OCI-LY1 (cell line): Measurements from ENCODE around the gene ARAP1.

ENCODE experiments used
- H2AFZ ChIP-seq: fragments of 200-600 bp; sonication (generic), shearing (Covaris generic); 2 replicates; pipeline ENCODE4 v1.6.0; 2014; ENCODE audit warnings: antibody characterized with exemption, mild to moderate bottlenecking, low read length
- H3F3A ChIP-seq: fragments of 200-600 bp; sonication (generic), shearing (Covaris generic); 2 replicates; pipeline ENCODE4 v1.6.0; 2014; ENCODE audit warnings: mild to moderate bottlenecking, antibody characterized with exemption, low read length, moderate library complexity; ENCODE audit not compliant: insufficient read depth
- H3K27ac ChIP-seq: fragments of 200-600 bp; sonication (generic); 2 replicates; pipeline ENCODE4 v1.5.1; 2014; ENCODE audit warnings: low read length, mixed run types, mild to moderate bottlenecking, low read depth; ENCODE audit not compliant: poor library complexity, severe bottlenecking
- H3K27me3 ChIP-seq: fragments of 200-600 bp; sonication (generic); 2 replicates; pipeline ENCODE4 v1.6.0; 2014; ENCODE audit warnings: antibody characterized with exemption, mild to moderate bottlenecking, low read length, moderate library complexity; ENCODE audit not compliant: insufficient read depth
- H3K36me3 ChIP-seq: fragments of 200-600 bp; sonication (generic); 2 replicates; pipeline ENCODE4 v1.6.1; 2014; ENCODE audit warnings: mild to moderate bottlenecking, antibody characterized with exemption, low read length, moderate library complexity, mixed read lengths; ENCODE audit not compliant: insufficient read depth
- H3K4me1 ChIP-seq: fragments of 200-600 bp; sonication (generic); 2 replicates; pipeline ENCODE4 v1.5.1; 2014; ENCODE audit warnings: mild to moderate bottlenecking, low read length, moderate library complexity; ENCODE audit not compliant: insufficient read depth, severe bottlenecking
- H3K4me2 ChIP-seq: fragments of 200-600 bp; sonication (generic), shearing (Covaris generic); 2 replicates; pipeline ENCODE4 v1.6.1; 2014; ENCODE audit warnings: low read length
- H3K4me3 ChIP-seq: fragments of 200-600 bp; sonication (generic); 2 replicates; pipeline ENCODE4 v1.5.1; 2014; ENCODE audit warnings: low read length, low read depth, mild to moderate bottlenecking, mixed read lengths; ENCODE audit not compliant: poor library complexity, severe bottlenecking
- H3K79me2 ChIP-seq: fragments of 200-600 bp; shearing (Covaris generic); 2 replicates; pipeline ENCODE4 v1.6.1; 2016; ENCODE audit warnings: mixed run types, low read length, mixed read lengths; ENCODE audit not compliant: insufficient read depth
- H3K9ac ChIP-seq: fragments of 200-600 bp; sonication (generic), shearing (Covaris generic); 2 replicates; pipeline ENCODE4 v1.6.1; 2014; ENCODE audit warnings: mild to moderate bottlenecking, low read length, mixed read lengths
- H3K9me2 ChIP-seq: fragments of 200-600 bp; sonication (generic), shearing (Covaris generic); 2 replicates; pipeline ENCODE4 v1.6.1; 2014; ENCODE audit warnings: low read depth, mild to moderate bottlenecking, low read length, mixed read lengths
- H3K9me3 ChIP-seq: fragments of 200-600 bp; shearing (Covaris generic); 2 replicates; pipeline ENCODE4 v1.6.1; 2014; ENCODE audit warnings: low read length, mixed read lengths
- H4K20me1 ChIP-seq: fragments of 200-600 bp; sonication (generic), shearing (Covaris generic); 2 replicates; pipeline ENCODE4 v1.6.0; 2016; ENCODE audit warnings: mild to moderate bottlenecking, low read length; ENCODE audit not compliant: insufficient read depth
- CTCF ChIP-seq: fragments of 200-600 bp; sonication (generic), shearing (Covaris generic); IDR thresholded peaks from 2 replicates; pipeline ENCODE4 v1.5.1; 2017; ENCODE audit warnings: mild to moderate bottlenecking, antibody characterized with exemption, low read length, moderate library complexity, mixed read lengths
- EZH2 ChIP-seq: fragments of 200-600 bp; sonication (generic), shearing (Covaris generic); IDR thresholded peaks from 2 replicates; pipeline ENCODE4 v1.8.0; 2017; ENCODE audit warnings: borderline replicate concordance, mixed run types, mild to moderate bottlenecking, antibody characterized with exemption, low read length, moderate library complexity, mixed read lengths

The ARAP1 gene

GRCh38 chr11:72697814-72698213 lies 54.4 kb downstream of the ARAP1 start:
- Histone ChIP-seq H2AFZ (no peak overlapping the region), H4K20me1 (no peaks in the 10 kb centered on the region), H3K9ac (no peak overlapping the region), H3K9me2 (no peaks in the 10 kb centered on the region), H3K4me1 (no peaks in the 10 kb centered on the region), H3K4me2 (no peak overlapping the region), H3K9me3 (no peaks in the 10 kb centered on the region), H3K79me2 (no peaks in the 10 kb centered on the region), H3K36me3 (peaks cover 88% of the 10 kb centered on the region), H3K4me3 (no peak overlapping the region), H3K27ac (no peak overlapping the region), H3F3A (no peaks in the 10 kb centered on the region), H3K27me3 (no peaks in the 10 kb centered on the region)
- TF ChIP-seq CTCF (no peak), EZH2 (no peak)

GRCh38 chr11:72696866-72697700 lies 55.1 kb downstream of the ARAP1 start:
- H3K9ac ChIP-seq = no peak overlapping the region
- TF ChIP-seq EZH2 (no peak), CTCF (no peak)
- no peaks in the 10 kb centered on the region for H3F3A ChIP-seq
- peaks cover 94% of the 10 kb centered on the region for H3K36me3 ChIP-seq
- no peak overlapping the region for H2AFZ ChIP-seq
- H3K4me1 ChIP-seq = no peaks in the 10 kb centered on the region
- H3K27me3 ChIP-seq = no peaks in the 10 kb centered on the region
- H3K27ac ChIP-seq = no peak overlapping the region
- H3K79me2 ChIP-seq = no peaks in the 10 kb centered on the region
- H4K20me1 ChIP-seq = no peaks in the 10 kb centered on the region
- H3K4me2 ChIP-seq = no peak overlapping the region
- H3K9me3 ChIP-seq = no peaks in the 10 kb centered on the region
- no peaks in the 10 kb centered on the region for H3K9me2 ChIP-seq
- H3K4me3 ChIP-seq = no peak overlapping the region

GRCh38 chr11:72695354-72695753 lies 56.9 kb downstream of the ARAP1 start:
- TF ChIP-seq CTCF = no peak
- TF ChIP-seq EZH2 = no peak
- Histone ChIP-seq H3K27ac (no peak overlapping the region), H3K9me3 (no peaks in the 10 kb centered on the region), H3K4me2 (no peak overlapping the region), H3K4me1 (no peaks in the 10 kb centered on the region), H4K20me1 (no peaks in the 10 kb centered on the region), H3K4me3 (no peak overlapping the region), H3F3A (no peaks in the 10 kb centered on the region), H3K9ac (no peak overlapping the region), H3K27me3 (no peaks in the 10 kb centered on the region), H3K9me2 (no peaks in the 10 kb centered on the region), H3K36me3 (peaks cover 88% of the 10 kb centered on the region), H3K79me2 (no peaks in the 10 kb centered on the region), H2AFZ (no peak overlapping the region)
